Transverse colon (tissue), 4 donors: ENCODE data around the gene PHACTR2.

Source experiments
- CTCF ChIP-seq, 5 experiments: fragments of 200-600 bp in 3 of 5; fragments of 450-650 bp in 2 of 5; sonication (generic) in 3 of 5; IDR thresholded peaks; 1 replicate in 2 of 5; 2 replicates in 3 of 5; pipeline ENCODE4 v1.5.1; 2016 to 2017; ENCODE audit warnings: antibody characterized with exemption in 5 of 5, inconsistent platforms in 3 of 5, mild to moderate bottlenecking in 2 of 5, moderate library complexity in 1 of 5
- POLR2AphosphoS5 ChIP-seq, 3 donors: sonication (generic); formaldehyde crosslinking; IDR thresholded peaks; one replicate each; pipeline ENCODE4 v1.6.1; 2016; ENCODE audit warnings: antibody characterized with exemption in 3 of 3

DNA sequence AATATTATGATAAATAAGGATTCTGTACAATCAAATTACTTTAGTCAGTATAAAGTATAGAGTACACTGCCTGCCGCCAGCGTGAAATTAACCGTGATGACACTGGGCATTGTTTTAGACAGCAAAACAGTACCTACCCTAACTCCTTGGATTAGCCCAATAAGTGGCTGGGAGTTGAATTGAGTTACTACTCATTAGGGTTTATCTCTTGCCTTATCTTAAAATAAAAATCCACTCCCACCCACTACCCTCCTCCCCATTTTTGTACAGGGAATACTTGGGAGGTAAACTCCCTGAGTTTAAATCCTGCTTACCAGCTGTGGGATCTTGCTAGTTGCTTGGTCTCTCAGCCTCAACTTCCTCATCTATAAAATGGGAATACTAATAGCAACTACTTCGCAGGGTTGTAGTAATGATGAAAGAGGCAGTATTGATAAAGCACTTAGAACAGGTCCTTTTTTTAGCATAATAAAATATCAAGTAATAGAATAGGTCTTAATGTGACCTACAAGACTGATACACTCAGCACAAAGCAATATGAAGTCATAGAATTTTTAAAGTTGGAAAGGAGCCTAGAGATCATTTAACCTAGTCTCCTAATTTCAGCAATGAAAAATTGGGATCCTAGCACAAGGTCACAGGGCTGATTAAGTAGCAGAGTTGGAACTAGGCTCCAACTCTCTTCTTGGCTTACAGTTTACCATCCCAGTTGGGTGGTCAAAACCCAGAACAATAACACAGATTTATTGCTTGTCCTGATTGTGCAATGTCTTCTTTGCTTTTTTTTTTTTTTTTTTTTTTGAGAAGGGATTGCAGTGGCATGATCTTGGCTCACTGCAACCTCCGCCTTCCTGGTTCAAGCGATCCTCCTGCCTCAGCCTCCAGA is 23.8 kb downstream of the PHACTR2 start:
- no peak for TF ChIP-seq CTCF (IDR thresholded peaks at IDR 0.05)
- no peak for TF ChIP-seq POLR2AphosphoS5 (IDR thresholded peaks at IDR 0.05)
